ENCODE data around the gene AHSG.
"Not testable (repeated sequence)": the region's sequence is repeated elsewhere in the genome, so short reads cannot be mapped to it uniquely, and the experiment has no call there.

Gene AHSG

GRCh38 chr3:186617036-186617946 lies 4.4 kb downstream of the AHSG start:
- DNase-seq (ENCODE audit: low read depth in 2 of 3, low spot score in 1 of 3): peak; percentile 82 to 84 (median 83)

- no peak for DNase-seq (ENCODE audit: low read depth in 2 of 3, low spot score in 1 of 3)
Measured at GRCh38 chr3:186618318-186618938, 5.6 kb downstream of the AHSG start.

GRCh38 chr3:186619787-186620212 lies 6.9 kb downstream of the AHSG start:
- no peak for DNase-seq (ENCODE audit: low read depth in 2 of 3, low spot score in 1 of 3)

- DNase-seq (ENCODE audit: low read depth in 2 of 3, low spot score in 1 of 3): no peak
Measured at GRCh38 chr3:186620213-186621092, 7.6 kb downstream of the AHSG start.

GRCh38 chr3:186621894-186622650 lies 9.2 kb downstream of the AHSG start:
- DNase-seq (ENCODE audit: low read depth in 2 of 3, low spot score in 1 of 3): no peak

GRCh38 chr3:186622651-186623310 lies 9.9 kb downstream of the AHSG start:
- no peak for DNase-seq (ENCODE audit: low read depth in 2 of 3, low spot score in 1 of 3)

- no peak for DNase-seq (ENCODE audit: low read depth in 2 of 3, low spot score in 1 of 3)
Measured at GRCh38 chr3:186624598-186624997, 11.7 kb downstream of the AHSG start.

GRCh38 chr3:186625600-186626042 lies 12.8 kb downstream of the AHSG start:
- DNase-seq (ENCODE audit: low read depth in 2 of 3, low spot score in 1 of 3): no peak

- DNase-seq (ENCODE audit: low read depth in 2 of 3, low spot score in 1 of 3): no peak
Measured at GRCh38 chr3:186626254-186626847, 13.5 kb downstream of the AHSG start.

GRCh38 chr3:186627852-186628414 lies 15.1 kb downstream of the AHSG start:
- no peak for DNase-seq (ENCODE audit: low read depth in 2 of 3, low spot score in 1 of 3)

GRCh38 chr3:186628756-186629155 lies 15.9 kb downstream of the AHSG start:
- no peak for DNase-seq (ENCODE audit: low read depth in 2 of 3, low spot score in 1 of 3)

- DNase-seq (ENCODE audit: low read depth in 2 of 3, low spot score in 1 of 3): no peak
Measured at GRCh38 chr3:186630950-186631641, 18.2 kb downstream of the AHSG start.

GRCh38 chr3:186633481-186633880 lies 20.6 kb downstream of the AHSG start:
- no peak for DNase-seq (ENCODE audit: low read depth in 2 of 3, low spot score in 1 of 3)

- DNase-seq (ENCODE audit: low read depth in 2 of 3, low spot score in 1 of 3): not testable (repeated sequence)
Measured at GRCh38 chr3:186634207-186634606, 21.3 kb downstream of the AHSG start.

- no peak for DNase-seq (ENCODE audit: low read depth in 2 of 3, low spot score in 1 of 3)
Measured at GRCh38 chr3:186635532-186635931, 22.7 kb downstream of the AHSG start.

- DNase-seq (ENCODE audit: low read depth in 2 of 3, low spot score in 1 of 3): no peak
Measured at GRCh38 chr3:186636536-186636935, 23.7 kb downstream of the AHSG start.

- DNase-seq (ENCODE audit: low read depth in 2 of 3, low spot score in 1 of 3): no peak
Measured at GRCh38 chr3:186637686-186638085, 24.8 kb downstream of the AHSG start.

- no peak for DNase-seq (ENCODE audit: low read depth in 2 of 3, low spot score in 1 of 3)
Measured at GRCh38 chr3:186638259-186638658, 25.4 kb downstream of the AHSG start.
